ENCODE data around the gene RHOV.
A peak's percentile ranks its signal among the peaks of the same experiment; 100 is the strongest.

Gene RHOV, protein sequence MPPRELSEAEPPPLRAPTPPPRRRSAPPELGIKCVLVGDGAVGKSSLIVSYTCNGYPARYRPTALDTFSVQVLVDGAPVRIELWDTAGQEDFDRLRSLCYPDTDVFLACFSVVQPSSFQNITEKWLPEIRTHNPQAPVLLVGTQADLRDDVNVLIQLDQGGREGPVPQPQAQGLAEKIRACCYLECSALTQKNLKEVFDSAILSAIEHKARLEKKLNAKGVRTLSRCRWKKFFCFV

DNA sequence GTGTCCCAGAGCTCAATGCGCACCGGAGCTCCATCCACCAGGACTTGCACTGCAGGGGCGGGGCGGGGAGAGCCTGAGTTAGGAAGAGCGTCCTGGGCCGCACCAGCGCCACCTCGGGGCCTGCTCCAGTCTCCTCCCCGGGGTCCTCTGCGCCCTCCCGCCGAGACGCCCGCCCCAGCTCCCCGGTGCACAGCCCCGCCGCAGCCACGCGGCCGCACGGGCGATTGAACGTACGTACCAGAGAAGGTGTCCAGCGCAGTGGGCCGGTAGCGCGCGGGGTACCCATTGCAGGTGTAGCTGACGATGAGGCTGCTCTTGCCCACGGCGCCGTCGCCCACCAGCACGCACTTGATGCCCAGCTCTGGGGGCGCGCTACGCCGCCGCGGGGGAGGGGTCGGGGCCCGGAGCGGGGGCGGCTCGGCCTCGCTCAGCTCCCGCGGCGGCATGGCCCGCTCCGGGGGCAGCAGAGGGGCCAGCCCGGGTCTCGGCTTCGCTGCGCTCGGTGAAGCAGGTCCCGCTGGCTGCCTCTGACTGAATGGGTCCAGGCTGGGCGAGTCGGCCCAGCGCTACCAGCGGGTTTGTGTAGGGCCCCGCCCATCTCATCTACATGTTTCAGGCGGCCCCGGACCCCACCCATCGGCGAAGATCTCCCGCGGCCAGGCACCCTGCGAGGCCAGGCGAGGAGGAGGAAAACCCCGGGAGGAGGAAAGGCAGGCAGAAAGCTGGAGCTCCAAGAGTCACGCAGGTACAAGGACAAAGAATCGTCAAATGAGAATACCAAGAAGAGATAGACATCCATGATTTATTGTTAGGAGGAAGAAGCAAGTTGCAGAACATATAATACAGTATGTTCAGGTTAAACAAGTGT, at the start of gene RHOV:
Gene RHOV, minus strand, starts transcription at position 541 of the 868 bp plus-strand sequence. Its CDS starts 95 bp downstream, at position 446.
- peak; percentile 46 to 50 for DNase-seq

DNA sequence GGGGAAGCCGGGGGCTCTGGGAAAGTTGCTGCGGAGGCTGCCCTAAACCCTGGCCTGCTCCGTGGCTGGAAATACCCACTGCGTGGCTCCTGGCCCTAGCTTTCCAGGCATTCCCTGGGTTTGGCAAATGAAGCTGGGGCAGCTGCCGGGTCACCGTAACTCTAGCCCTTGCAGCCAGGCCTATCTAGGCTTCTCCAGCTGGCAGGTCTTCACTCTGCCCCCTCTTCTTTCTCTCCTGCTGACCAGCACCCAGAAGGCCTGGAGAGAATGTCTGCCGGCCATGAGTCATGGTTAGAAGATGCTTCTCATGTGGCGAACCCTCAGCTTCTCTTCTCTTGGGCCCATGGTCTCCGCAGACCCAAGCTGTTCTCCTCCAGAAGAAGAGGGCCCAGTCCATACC, 49.5 kb upstream of the RHOV start:
- no peak for DNase-seq

DNA sequence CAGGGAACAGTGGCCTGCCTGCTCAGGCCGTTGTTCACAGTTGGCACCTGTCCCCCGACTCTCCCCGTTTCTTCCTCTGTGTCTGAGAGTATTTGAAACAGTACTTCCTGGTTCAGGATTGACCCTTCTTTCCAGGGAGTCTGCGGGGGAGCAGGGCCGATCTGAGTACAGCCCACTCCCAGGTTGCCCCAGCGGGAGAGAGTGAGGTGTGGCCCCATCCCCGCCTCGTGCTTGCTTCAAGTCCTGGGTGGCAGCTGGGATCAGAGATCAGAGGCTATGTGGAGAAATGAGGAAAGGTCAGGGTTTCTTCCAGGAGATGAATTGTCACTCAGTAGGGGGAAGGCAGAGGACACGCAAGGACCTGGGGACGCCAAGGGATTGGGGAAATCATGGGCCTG, 48.6 kb upstream of the RHOV start:
- DNase-seq, result no peak

DNA sequence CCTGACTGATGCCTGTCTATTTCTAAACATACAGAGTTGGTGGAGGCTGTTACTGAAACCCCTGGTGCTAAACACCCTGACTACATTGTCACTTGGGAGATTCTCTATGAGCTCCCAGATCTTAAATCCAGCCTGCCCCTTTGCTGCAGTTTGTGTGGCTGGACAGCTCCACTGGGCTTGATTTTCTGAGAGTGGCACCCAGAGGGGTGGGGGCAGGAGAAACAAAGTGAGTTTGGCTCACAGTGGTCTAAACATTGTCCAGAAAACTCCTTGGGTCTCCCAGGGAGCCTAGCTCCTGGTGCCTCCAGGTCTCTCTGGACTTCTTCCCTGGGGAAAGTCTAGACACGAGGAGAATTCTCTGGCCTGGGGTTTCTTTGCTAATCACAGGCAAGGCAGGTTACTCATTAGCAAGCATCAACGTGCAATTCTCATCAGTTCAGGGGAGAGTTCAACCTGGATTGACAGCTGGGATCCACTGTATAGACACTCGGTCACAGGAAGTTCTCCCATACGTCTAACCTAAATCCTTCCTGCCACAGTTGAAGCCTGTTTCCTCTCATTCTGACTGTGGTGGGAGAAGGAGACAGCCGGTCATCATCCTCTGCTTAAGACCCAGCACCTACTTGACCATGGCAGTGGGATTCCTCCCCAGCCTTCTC, 48.0 kb upstream of the RHOV start:
- DNase-seq, result no peak

- DNase-seq, result no peak
Observed at GRCh38 chr15:40918799-40919392, 44.9 kb upstream of the RHOV start.

GRCh38 chr15:40918146-40918798, 44.2 kb upstream of the RHOV start:
- no peak for DNase-seq

GRCh38 chr15:40917585-40917984, 43.6 kb upstream of the RHOV start:
- DNase-seq, result no peak

DNA sequence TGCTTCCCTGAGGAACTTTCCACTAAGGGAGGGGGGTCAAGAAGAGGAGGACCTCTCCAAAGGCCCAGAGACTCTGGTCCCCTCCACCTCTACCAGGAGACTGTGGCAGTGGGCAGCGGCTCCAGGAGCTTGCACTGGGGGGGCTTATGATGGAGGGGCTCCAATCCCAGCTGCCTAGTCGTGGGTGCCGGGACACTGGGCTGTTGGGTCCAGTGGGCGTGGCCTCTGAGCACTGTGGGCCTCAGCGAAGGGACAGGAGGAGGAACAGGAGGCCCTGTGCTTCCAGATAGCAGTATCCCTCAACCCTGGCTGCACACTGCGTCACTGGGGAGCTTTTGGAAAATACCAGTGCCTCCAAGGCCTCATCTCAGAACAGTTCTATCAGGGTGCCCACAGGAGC, 41.6 kb upstream of the RHOV start:
- DNase-seq, result no peak

GRCh38 chr15:40915116-40915661, 41.2 kb upstream of the RHOV start:
- no peak for DNase-seq

GRCh38 chr15:40914486-40914885, 40.5 kb upstream of the RHOV start:
- DNase-seq, result no peak

DNA sequence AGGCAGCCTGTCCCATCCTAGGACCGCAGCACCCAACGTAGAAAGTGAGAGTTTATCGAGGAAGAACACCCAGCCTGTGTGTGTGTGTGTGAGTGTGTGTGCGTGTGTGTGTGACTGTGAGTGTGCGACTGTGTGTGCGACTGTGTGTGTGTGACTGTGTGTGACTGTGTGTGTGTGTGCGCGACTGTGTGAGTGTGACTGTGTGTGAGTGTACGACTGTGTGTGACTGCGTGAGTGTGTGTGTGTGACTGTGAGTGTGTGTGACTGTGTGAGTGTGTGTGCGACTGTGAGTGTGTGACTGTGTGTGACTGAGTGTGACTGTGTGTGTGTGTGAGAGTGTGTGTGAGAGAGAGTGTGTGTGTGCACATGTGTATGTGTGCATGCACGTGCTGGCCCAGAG, 40.0 kb upstream of the RHOV start:
- no peak for DNase-seq

DNA sequence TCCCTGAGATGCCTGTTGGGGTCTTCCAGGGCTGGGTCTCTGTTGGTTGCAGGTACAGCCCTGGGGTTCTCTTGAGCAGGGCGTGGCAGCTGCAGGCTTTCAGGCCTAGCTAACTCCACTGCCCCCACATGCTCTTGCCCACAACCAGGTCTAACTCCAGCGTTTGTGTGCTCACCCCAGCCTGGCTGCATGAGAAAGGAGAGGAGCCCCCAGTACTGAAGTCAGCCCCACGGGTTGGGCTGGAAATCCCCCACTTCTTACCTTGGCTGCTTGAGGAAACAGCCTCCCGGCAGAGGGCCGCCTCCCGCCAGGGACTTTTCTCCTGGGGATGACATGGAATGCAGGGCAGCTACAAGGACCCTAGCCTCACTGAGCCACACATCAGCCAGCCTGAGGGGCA, 38.4 kb upstream of the RHOV start:
- DNase-seq, result no peak

DNA sequence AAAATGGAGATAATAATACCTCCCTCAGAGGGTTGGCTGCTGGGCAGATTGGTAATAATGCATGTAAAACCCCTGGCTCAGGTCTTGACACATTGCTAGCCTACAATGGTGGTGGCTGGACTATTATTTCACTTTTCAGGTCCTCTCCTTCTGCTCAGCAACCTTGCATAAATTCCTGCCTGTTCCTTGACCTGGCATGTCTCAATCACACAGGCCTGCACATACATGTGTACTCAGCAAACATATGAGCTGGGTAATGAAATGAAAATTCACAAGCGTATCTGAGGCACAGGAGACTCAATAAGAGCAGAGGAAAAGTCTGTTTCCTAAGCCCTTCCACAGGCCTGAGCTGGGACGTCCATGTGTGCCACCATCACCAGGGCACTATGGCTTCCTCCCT, 37.7 kb upstream of the RHOV start:
- no peak for DNase-seq

DNA sequence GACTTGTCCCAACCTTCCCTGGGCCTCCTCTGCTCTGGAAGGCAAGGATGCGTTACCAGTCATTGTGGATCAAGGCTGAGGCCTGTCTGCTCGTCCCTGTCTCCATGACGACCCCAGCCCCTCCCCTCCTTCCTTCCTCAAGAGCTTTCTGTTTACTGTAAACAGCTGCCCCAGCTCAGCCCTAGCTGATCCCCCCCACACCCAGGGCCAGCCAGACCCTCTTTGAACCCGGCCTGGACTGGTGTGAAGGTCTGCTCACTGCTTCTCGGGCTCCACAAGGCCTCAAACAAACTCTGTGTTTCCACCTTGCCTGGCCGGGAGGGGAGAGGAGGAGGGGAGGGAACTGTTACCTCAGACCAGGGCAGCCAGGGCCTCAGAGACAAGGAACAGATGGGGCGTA, 37.1 kb upstream of the RHOV start:
- no peak for DNase-seq

GRCh38 chr15:40909662-40910630, 35.9 kb upstream of the RHOV start:
- peak in 1 of 2 donors; percentile 38 for DNase-seq

- no peak for DNase-seq
Observed at GRCh38 chr15:40908095-40908494, 34.1 kb upstream of the RHOV start.

GRCh38 chr15:40906991-40907802, 33.2 kb upstream of the RHOV start:
- peak; percentile 69 to 71 for DNase-seq

DNA sequence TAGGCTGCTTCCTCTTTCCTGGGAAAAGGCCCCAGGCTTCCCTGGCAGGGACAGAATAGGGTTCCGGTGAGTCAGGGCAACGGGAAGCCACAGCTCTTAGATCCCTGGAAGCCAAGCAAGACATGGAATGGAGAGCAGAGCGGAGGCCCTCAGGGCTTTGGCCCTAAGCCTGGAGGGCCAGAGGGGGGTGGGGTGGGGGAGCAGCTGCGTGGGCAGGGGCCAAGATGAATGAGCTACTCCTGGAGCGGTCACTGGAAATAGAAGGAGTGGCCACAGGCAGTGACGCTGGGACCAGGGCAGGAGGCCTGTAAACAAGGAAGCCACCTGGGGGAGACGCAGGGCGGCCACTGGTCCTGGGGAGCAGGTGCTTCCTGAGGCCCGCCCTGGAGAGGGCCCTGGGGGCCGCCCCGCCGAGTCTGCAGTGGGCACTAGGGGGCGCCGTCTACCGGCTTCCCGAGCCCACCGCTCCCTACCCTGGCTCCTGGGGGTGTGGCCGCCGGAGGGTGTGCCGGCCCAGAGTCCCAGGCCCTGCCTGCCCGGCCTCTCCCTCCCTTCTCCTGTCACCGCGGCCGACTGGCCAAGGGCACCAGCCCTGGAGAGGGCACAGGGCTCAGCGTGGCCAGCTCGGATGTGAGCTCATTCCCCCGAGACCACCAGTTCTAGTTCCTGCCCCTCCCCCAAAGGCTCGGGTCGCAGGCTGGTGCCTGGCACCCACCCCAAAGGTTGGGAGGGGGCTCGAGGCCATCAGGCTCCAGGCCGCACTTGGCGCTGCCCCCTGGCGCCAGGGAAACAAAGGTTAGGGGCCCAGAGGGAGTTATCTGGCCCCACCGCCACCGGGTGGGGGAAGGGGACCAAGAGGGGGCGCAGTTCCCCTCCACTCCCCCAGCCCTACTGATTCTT, 32.3 kb upstream of the RHOV start:
- peak; percentile 76 to 84 for DNase-seq

GRCh38 chr15:40904552-40905201, 30.6 kb upstream of the RHOV start:
- no peak for DNase-seq
